Middle frontal gyrus (tissue), 1 donor: Measurements from ENCODE around the gene MSL3B.
A peak's percentile ranks its signal among the peaks of the same experiment; 100 is the strongest.
"Not testable (repeated sequence)": the region's sequence is repeated elsewhere in the genome, so short reads cannot be mapped to it uniquely, and the experiment has no call there.

Experiments
- DNase-seq: peaks from one replicate; pipeline ENCODE4 v3.0.0-alpha.2; 2015; ENCODE audit warnings: low spot score; ENCODE audit errors: extremely low spot score

The MSL3B gene

DNA sequence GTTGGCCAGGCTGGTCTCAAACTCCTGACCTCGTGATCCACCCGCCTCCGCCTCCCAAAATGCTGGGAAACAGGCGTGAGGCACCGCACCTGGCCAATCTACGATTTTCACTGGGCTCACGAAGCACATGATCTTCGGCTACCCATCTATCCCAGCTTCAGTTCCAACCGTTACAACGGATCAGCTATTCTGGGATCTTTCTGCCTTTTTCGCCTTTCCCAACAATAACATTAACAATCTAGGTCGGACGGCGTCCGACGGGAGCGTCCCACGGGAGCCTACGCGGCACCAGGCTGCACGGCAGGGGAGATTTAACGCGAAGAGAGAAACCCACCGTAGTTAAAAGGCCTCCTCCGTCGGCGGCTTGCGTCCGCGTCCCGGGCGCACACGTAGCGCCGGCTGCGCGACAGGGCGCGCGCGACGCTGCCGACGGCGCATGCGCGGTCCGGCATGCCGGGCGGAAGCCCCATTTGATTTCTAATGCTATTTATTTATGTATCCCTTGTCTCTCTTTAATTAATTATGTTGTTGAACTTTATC lies at the start of gene MSL3B:
TSS of gene MSL3B (minus strand) at position 394 of the 540 bp plus-strand sequence.
- DNase-seq, result no peak

DNA sequence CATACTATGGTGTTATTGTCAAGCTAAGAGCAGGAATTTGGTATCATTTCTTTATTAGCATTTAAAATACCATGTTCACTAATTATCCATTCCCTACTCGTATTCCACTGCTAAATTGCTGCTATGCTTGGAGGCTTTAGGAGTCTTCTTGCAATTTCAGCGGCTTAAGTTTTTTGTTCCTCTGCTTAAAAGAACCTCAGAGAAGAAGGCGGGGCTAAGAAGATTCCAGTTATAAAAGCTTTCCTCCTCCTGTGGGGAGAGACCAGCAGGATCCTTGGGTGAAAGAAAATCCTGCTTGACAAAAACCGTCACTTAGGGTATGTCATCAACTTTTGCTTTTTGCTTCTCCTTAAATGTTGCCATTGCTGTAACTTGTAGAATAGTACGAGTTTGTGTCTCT lies 48.9 kb upstream of the MSL3B start, which contains the start of gene TRPM8:
TSS of gene TRPM8 (plus strand) at position 258 of the 400 bp plus-strand sequence. CDS start 9,165 bp downstream, outside the sequence.
- DNase-seq, result no peak

- DNase-seq, result no peak
Observed at GRCh38 chr2:233915128-233915527, 46.9 kb upstream of the MSL3B start.

GRCh38 chr2:233912691-233913423 lies 44.7 kb upstream of the MSL3B start:
- DNase-seq, result no peak

DNA sequence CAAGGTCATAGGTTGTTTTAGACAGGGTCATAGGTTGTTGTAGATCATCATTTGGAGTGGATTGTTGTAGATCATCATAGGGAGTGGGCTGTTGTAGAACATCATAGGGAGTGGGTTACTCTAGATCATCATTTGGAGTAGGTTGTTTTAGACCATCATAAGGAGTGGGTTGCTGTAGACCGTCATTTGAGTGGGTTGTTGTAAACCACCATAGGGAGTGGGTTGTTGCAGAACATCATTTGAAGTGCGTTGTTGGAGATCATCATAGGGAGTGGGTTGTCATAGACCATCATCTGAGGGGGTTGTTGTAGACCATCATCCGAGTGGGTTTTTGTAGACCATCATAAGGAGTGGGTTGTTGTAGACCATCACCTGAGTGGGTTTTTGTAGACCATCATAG lies 39.4 kb upstream of the MSL3B start:
- no peak for DNase-seq

DNA sequence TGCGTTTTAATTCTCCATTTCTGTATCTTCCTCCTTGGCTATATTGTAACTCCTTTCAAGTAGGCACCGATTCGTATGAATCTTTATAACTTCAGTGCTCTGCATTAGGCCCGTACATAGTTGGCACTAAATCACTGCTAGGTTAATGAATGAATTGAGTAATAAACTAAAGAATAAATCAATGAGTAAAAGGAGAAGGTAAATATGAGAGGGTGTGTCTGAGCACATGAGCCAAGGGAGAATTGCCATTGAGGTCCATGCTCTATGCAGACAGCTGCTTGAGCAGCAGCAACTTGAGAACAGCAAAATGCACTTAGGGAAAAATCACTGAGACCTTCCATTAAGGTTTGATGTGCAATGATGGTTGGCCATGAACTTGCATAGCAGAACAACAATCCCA lies 37.8 kb upstream of the MSL3B start:
- no peak for DNase-seq

GRCh38 chr2:233901884-233902283 lies 33.7 kb upstream of the MSL3B start:
- DNase-seq, result no peak

DNA sequence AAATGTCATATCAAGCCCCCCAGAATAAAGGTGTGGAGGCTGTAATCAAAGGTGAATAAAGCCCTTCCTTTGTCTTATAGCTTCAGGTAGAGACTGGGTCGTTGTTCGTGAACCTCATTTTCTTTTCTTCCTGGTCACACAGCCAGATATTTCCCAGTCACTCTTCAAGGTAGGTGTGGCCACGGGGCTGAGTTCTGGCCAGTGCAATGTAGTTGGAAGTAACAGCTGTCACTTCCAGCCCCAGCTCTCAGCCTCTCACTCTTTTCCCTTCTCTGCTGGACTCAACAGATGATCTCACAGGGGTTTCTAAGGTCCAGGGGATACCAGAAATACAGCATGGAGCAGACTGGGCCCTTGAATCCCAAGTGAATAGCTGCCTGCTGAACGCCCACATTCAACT lies 33.2 kb upstream of the MSL3B start:
- DNase-seq, result no peak

GRCh38 chr2:233896253-233896652 lies 28.1 kb upstream of the MSL3B start:
- DNase-seq, result not testable (repeated sequence)

DNA sequence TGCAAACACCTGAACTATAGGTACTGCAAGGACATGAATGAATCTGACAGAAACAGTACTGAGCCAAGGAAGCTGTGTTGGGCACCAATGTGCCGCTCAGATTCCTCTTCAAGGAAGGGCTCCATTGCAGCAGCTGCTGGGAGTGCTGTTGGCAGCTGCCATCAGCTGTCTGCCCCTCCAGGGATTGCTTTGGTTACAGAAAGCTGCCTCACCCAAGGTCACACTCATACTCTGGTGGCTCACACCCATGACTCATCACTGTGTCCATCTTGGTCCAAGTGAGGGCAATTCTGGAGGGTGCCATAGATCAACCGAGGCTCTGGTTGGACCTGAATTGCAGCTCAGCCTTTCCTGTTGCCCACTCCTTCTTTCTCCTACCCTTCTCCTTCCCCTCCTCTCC lies 24.6 kb upstream of the MSL3B start:
- DNase-seq, result no peak

DNA sequence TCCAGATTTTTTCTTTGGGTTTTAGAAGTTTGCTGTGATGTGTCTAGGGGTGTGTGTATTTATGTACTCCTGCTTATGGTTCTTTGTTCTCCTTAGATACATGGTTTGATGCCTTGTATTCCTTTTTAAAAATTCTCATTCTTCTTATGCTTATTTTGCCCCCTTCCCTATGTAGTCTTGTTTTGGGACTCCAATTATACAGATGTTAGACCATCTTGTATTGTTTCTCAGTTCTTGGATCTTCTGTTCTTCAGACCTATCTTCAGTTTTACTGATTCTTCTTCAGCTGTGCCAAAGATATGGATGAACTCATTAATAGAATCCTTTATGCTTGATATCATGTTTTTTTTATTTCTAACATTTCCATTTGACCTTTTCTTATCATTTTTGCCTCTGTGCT lies 14.2 kb upstream of the MSL3B start:
- DNase-seq, result no peak

- not testable (repeated sequence) for DNase-seq
Observed at GRCh38 chr2:233872125-233872524, 3.9 kb upstream of the MSL3B start.

GRCh38 chr2:233871432-233871831 lies 3.2 kb upstream of the MSL3B start:
- no peak for DNase-seq

GRCh38 chr2:233866479-233866878 lies 1.7 kb downstream of the MSL3B start:
- no peak for DNase-seq

DNA sequence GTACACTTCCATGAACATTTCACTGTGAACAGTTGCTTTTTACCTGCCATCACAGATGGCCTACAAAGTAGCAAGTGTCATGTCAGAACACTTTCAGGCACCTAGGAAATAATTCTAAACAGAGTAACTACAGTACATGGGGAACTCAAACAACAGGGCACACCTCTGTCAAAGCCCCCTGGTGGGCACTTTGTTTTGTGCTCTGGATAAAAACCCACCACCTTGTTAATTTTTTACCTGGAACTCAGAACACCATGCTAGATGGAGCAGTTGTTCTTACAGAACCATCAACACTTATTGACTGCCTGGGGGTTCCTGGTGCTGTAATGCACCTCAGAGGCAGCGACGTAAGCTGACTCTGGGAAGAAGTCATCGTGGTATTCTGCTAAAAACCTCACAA lies 2.3 kb downstream of the MSL3B start:
- no peak for DNase-seq

GRCh38 chr2:233862261-233862768 lies 5.9 kb downstream of the MSL3B start:
- no peak for DNase-seq

GRCh38 chr2:233858331-233858730 lies 9.9 kb downstream of the MSL3B start:
- DNase-seq, result no peak

DNA sequence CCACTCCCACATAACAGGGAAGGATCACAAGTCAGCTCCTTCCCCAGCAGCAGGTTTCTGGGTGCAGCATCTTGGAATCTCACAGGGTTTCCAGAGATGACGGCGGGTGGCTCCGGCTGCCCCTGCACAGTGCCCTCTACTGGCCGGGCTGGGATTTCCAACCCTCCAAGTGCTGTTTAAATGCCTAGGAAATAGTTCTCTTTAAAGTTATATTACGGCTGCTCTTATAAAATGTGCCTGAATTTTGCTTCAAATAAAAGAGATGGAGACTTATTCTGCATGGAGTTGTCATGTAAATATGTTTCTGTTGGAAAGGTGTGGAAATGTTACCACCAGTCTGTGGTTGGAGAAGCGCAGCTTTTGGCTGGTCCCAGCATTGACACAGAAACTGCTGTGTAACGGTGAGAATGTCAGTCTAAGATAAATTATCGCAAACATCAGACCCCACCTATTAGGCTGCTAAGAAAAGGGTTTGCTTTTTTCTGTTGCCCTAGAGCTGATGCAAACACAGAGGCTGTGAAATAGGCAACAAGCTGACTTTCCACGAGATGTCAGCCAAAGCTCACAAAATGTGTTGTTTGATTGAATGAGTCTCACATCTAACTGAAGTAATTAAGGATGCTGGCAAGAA lies 10.6 kb downstream of the MSL3B start:
- no peak for DNase-seq

- DNase-seq, result no peak
Observed at GRCh38 chr2:233856184-233856583, 12.0 kb downstream of the MSL3B start.

GRCh38 chr2:233855345-233855744 lies 12.8 kb downstream of the MSL3B start:
- no peak for DNase-seq

- DNase-seq, result peak; percentile 90
Observed at GRCh38 chr2:233854241-233854981, 13.8 kb downstream of the MSL3B start, which contains the start of gene HJURP. HJURP (minus strand) TSS chr2:233854535; CDS start chr2:233854500, 35 bp downstream.

DNA sequence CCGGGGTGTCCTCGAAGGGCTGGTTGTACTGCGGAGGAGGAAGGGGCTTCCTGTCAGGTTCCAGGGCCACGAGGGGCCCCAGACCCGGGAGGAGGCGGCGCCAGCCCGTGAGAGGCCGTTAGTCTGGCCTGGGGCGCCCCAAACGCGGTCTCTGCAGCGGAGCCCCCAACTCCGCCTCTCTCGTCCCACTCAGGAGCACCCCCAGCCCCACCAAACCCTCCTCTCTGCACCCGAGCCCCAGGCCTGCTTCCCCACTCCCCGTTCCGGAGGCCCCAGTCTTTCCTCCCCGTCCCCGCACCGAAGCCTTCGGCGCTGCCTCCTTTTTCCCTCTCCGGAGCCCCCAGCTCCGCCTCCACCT lies 14.3 kb downstream of the MSL3B start:
- DNase-seq, result no peak
